Neutrophil (primary cell): Measurements from ENCODE around the gene ELF1.
"Not testable (repeated sequence)": the region's sequence is repeated elsewhere in the genome, so short reads cannot be mapped to it uniquely, and the experiment has no call there.

Experiments used
- H3K27ac ChIP-seq: fragments of 200-600 bp; sonication (generic); 2 replicates; pipeline ENCODE4 v1.5.1; 2016; ENCODE audit warnings: mild to moderate bottlenecking, moderate library complexity
- H3K27me3 ChIP-seq: fragments of 200-600 bp; sonication (generic); 2 replicates; pipeline ENCODE4 v1.6.0; 2016; ENCODE audit warnings: mild to moderate bottlenecking
- H3K36me3 ChIP-seq: fragments of 200-600 bp; sonication (generic); 2 replicates; pipeline ENCODE4 v1.5.1; 2017
- H3K4me1 ChIP-seq, 2 experiments: fragments of 200-600 bp in 1 of 2; sonication (generic) in 1 of 2; 1 replicate in 1 of 2; 2 replicates in 1 of 2; pipeline versions ENCODE4 v1.5.1 to v1.6.1; 2013 to 2016; ENCODE audit warnings: low read depth in 1 of 2, low read length in 1 of 2, mild to moderate bottlenecking in 1 of 2, moderate library complexity in 1 of 2; ENCODE audit not compliant: control insufficient read depth in 1 of 2, insufficient read depth in 1 of 2
- H3K4me3 ChIP-seq, 2 experiments: fragments of 200-600 bp in 1 of 2; sonication (generic) in 1 of 2; 1 replicate in 1 of 2; 2 replicates in 1 of 2; pipeline ENCODE4 v1.5.1; 2013 to 2016; ENCODE audit warnings: low read depth in 1 of 2, low read length in 1 of 2, mild to moderate bottlenecking in 1 of 2, moderate library complexity in 1 of 2
- H3K9me3 ChIP-seq: fragments of 200-600 bp; sonication (generic); 2 replicates; pipeline ENCODE4 v1.5.1; 2016
- TF ChIP-seq, protein P1 (sequence below): fragments of 200-600 bp; sonication (generic); IDR thresholded peaks from 2 replicates; pipeline ENCODE4 v1.5.1; 2016; ENCODE audit warnings: antibody characterized with exemption

ELF1 gene

GRCh38 chr13:40911341-40911740, 107.8 kb downstream of the ELF1 start:
- Histone ChIP-seq H3K4me3 (no peak overlapping the region), H3K27me3 (no peaks in the 10 kb centered on the region), H3K36me3 (no peaks in the 10 kb centered on the region), H3K4me1 (no peaks in the 10 kb centered on the region), H3K27ac (no peak overlapping the region), H3K9me3 (no peaks in the 10 kb centered on the region)
- TF ChIP-seq, protein P1, sequence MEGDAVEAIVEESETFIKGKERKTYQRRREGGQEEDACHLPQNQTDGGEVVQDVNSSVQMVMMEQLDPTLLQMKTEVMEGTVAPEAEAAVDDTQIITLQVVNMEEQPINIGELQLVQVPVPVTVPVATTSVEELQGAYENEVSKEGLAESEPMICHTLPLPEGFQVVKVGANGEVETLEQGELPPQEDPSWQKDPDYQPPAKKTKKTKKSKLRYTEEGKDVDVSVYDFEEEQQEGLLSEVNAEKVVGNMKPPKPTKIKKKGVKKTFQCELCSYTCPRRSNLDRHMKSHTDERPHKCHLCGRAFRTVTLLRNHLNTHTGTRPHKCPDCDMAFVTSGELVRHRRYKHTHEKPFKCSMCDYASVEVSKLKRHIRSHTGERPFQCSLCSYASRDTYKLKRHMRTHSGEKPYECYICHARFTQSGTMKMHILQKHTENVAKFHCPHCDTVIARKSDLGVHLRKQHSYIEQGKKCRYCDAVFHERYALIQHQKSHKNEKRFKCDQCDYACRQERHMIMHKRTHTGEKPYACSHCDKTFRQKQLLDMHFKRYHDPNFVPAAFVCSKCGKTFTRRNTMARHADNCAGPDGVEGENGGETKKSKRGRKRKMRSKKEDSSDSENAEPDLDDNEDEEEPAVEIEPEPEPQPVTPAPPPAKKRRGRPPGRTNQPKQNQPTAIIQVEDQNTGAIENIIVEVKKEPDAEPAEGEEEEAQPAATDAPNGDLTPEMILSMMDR: no peak

- TF ChIP-seq, protein P1: no peak
Observed at GRCh38 chr13:40910324-40911050, 108.6 kb downstream of the ELF1 start.

GRCh38 chr13:40909541-40910200, 109.4 kb downstream of the ELF1 start:
- H3K36me3 ChIP-seq, H3K27ac ChIP-seq, H3K4me3 ChIP-seq, H3K4me1 ChIP-seq, H3K9me3 ChIP-seq, H3K27me3 ChIP-seq: not testable (repeated sequence)

More at GRCh38 chr13:40910324-40911050, 108.6 kb downstream of the ELF1 start:
- H3K9me3 ChIP-seq: no peaks in the 10 kb centered on the region
- no peaks in the 10 kb centered on the region for H3K27me3 ChIP-seq
- no peaks in the 10 kb centered on the region for H3K4me1 ChIP-seq
- no peak overlapping the region for H3K4me3 ChIP-seq
- H3K36me3 ChIP-seq: no peaks in the 10 kb centered on the region
- no peak overlapping the region for H3K27ac ChIP-seq

GRCh38 chr13:40908546-40908945, 110.6 kb downstream of the ELF1 start:
- Histone ChIP-seq H3K9me3 (no peaks in the 10 kb centered on the region), H3K27ac (no peak overlapping the region), H3K36me3 (no peaks in the 10 kb centered on the region), H3K27me3 (no peaks in the 10 kb centered on the region), H3K4me1 (no peaks in the 10 kb centered on the region), H3K4me3 (no peak overlapping the region)
- TF ChIP-seq, protein P1: no peak

DNA sequence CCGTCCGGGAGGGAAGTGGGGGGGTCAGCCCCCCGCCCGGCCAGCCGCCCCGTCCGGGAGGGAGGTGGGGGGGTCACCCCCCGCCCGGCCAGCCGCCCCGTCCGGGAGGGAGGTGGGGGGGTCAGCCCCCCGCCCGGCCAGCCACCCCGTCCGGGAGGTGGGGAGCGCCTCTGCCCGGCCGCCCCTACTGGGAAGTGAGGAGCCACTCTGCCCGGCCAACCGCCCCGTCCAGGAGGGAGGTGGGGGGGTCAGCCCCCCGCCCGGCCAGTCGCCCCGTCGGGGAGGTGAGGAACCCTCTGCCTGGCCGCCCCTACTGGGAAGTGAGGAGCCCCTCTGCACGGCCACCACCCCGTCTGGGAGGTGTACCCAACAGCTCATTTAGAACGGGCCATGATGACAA, 118.1 kb downstream of the ELF1 start:
- H3K27me3 ChIP-seq, H3K36me3 ChIP-seq, H3K9me3 ChIP-seq, H3K4me3 ChIP-seq, H3K27ac ChIP-seq, H3K4me1 ChIP-seq: not testable (repeated sequence)

GRCh38 chr13:40900568-40900967, 118.5 kb downstream of the ELF1 start:
- H3K27ac ChIP-seq, H3K4me1 ChIP-seq, H3K36me3 ChIP-seq, H3K27me3 ChIP-seq, H3K9me3 ChIP-seq, H3K4me3 ChIP-seq: not testable (repeated sequence)

- Histone ChIP-seq H3K4me3 (no peak overlapping the region), H3K36me3 (no peaks in the 10 kb centered on the region), H3K27ac (no peak overlapping the region), H3K9me3 (no peaks in the 10 kb centered on the region), H3K4me1 (no peaks in the 10 kb centered on the region), H3K27me3 (no peaks in the 10 kb centered on the region)
- TF ChIP-seq, protein P1: no peak
Observed at GRCh38 chr13:40897053-40897452, 122.1 kb downstream of the ELF1 start.
